Nephron (organoid): Measurements from ENCODE around the gene ZNF750.

ENCODE experiments used
- H3K27ac Mint-ChIP-seq, 3 experiments: 2 replicates each; pipeline ENCODE4 v1.8.0; 2020; ENCODE audit warnings: mixed read lengths in 3 of 3, mild to moderate bottlenecking in 2 of 3, moderate library complexity in 1 of 3
- H3K27me3 Mint-ChIP-seq: 2 replicates; pipeline ENCODE4 v1.8.0; 2021; ENCODE audit warnings: low read depth, mild to moderate bottlenecking, moderate library complexity, mixed read lengths
- H3K36me3 Mint-ChIP-seq: 2 replicates; pipeline ENCODE4 v1.8.0; 2020; ENCODE audit warnings: low read depth, mixed read lengths
- H3K4me1 Mint-ChIP-seq: 2 replicates; pipeline ENCODE4 v1.8.0; 2020; ENCODE audit warnings: mixed read lengths
- H3K4me3 Mint-ChIP-seq, 3 experiments: 2 replicates each; pipeline ENCODE4 v1.8.0; 2020; ENCODE audit warnings: mild to moderate bottlenecking in 3 of 3, mixed read lengths in 3 of 3, moderate library complexity in 2 of 3
- H3K9me3 Mint-ChIP-seq: 2 replicates; pipeline ENCODE4 v1.8.0; 2020; ENCODE audit warnings: mixed read lengths
- CTCF ChIP-seq, 3 experiments: fragments of 200-600 bp; sonication (generic); IDR thresholded peaks; one replicate each; pipeline ENCODE4 v1.5.0; 2021; ENCODE audit warnings: antibody characterized with exemption in 3 of 3; ENCODE audit not compliant: unreplicated experiment in 3 of 3

Gene ZNF750

GRCh38 chr17:82831041-82831817 lies 8.6 kb downstream of the ZNF750 start:
- Mint-ChIP-seq H3K27ac (peak overlapping the region; percentile 12 to 51 (median 39)), H3K4me3 (no peak overlapping the region), H3K27me3 (no peaks in the 10 kb centered on the region), H3K4me1 (peaks cover 28% of the 10 kb centered on the region), H3K9me3 (no peaks in the 10 kb centered on the region), H3K36me3 (peaks cover 41% of the 10 kb centered on the region)
- no peak for TF ChIP-seq CTCF (IDR thresholded peaks at IDR 0.05; ENCODE audit: unreplicated experiment in 3 of 3)

GRCh38 chr17:82830249-82830661 lies 9.6 kb downstream of the ZNF750 start:
- H3K27me3 Mint-ChIP-seq, result no peaks in the 10 kb centered on the region
- no peak overlapping the region for H3K4me3 Mint-ChIP-seq
- peaks cover 43% of the 10 kb centered on the region for H3K36me3 Mint-ChIP-seq
- no peak for TF ChIP-seq CTCF (IDR thresholded peaks at IDR 0.05; ENCODE audit: unreplicated experiment in 3 of 3)
- no peak overlapping the region for H3K27ac Mint-ChIP-seq
- H3K9me3 Mint-ChIP-seq, result no peaks in the 10 kb centered on the region
- peaks cover 20% of the 10 kb centered on the region for H3K4me1 Mint-ChIP-seq

DNA sequence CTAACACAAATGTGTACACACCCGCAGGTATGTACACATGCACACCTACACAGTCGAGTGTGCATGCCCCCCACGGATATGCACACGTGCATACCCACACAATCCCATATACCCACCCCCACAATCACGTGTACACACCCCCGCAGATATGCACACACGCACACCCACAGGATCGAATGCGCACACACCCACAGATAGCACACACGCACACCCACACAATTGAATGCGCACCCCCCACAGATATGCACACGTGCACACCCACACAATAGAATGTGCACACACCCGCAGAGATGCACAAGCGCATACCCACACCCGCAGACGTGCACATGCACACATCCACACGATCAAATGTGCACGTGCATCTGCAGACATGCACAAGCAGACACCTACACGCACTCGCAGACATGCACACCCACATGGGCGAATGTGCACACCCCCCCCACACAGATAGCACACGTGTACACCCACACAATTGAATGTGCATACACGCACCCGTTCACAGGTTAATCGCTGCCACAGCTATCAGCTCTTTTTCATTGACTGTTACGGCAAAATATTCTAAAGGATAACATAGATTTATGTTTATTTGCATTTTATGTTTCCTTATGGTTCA lies 10.8 kb downstream of the ZNF750 start:
- Mint-ChIP-seq H3K4me3 (no peak overlapping the region), H3K4me1 (peaks cover 16% of the 10 kb centered on the region), H3K27ac (no peak overlapping the region), H3K36me3 (peaks cover 53% of the 10 kb centered on the region), H3K9me3 (no peaks in the 10 kb centered on the region), H3K27me3 (no peaks in the 10 kb centered on the region)
- no peak for TF ChIP-seq CTCF (IDR thresholded peaks at IDR 0.05; ENCODE audit: unreplicated experiment in 3 of 3)

- peaks cover 6% of the 10 kb centered on the region for H3K27me3 Mint-ChIP-seq
- peaks cover 61% of the 10 kb centered on the region for H3K36me3 Mint-ChIP-seq
- TF ChIP-seq CTCF (IDR thresholded peaks at IDR 0.05; ENCODE audit: unreplicated experiment in 3 of 3), result no peak
- H3K4me3 Mint-ChIP-seq, result no peak overlapping the region
- peaks cover 7% of the 10 kb centered on the region for H3K4me1 Mint-ChIP-seq
- no peak overlapping the region for H3K27ac Mint-ChIP-seq
- peaks cover 12% of the 10 kb centered on the region for H3K9me3 Mint-ChIP-seq
These were observed 12.9 kb downstream of the ZNF750 start for GRCh38 chr17:82826956-82827355.

- H3K4me3 Mint-ChIP-seq, result no peak overlapping the region
- TF ChIP-seq CTCF (IDR thresholded peaks at IDR 0.05; ENCODE audit: unreplicated experiment in 3 of 3), result no peak
- H3K4me1 Mint-ChIP-seq, result peaks cover 1% of the 10 kb centered on the region
- H3K27ac Mint-ChIP-seq, result no peak overlapping the region
- peaks cover 63% of the 10 kb centered on the region for H3K36me3 Mint-ChIP-seq
- peaks cover 17% of the 10 kb centered on the region for H3K9me3 Mint-ChIP-seq
- peaks cover 6% of the 10 kb centered on the region for H3K27me3 Mint-ChIP-seq
These were observed 13.6 kb downstream of the ZNF750 start for GRCh38 chr17:82826211-82826610.
